Hepatocyte (in vitro differentiated cells): ENCODE measurements around the gene AANAT. TPM values are rescaled to one million over a fixed set of nuclear protein-coding genes. Genes with fewer than 3 reads are reported as not detected.

Source experiments
- DNase-seq: peaks from one replicate; pipeline ENCODE4 v3.0.0-alpha.2; 2016; ENCODE audit warnings: low spot score
- H2AFZ ChIP-seq: fragments of 200-600 bp; sonication (generic); 2 replicates; pipeline ENCODE4 v1.6.0; 2016; ENCODE audit warnings: antibody characterized with exemption, mild to moderate bottlenecking
- H3K27ac ChIP-seq: fragments of 200-600 bp; sonication (generic); 2 replicates; pipeline ENCODE4 v1.5.1; 2016; ENCODE audit warnings: mild to moderate bottlenecking
- H3K27me3 ChIP-seq: fragments of 200-600 bp; sonication (generic); 2 replicates; pipeline ENCODE4 v1.6.1; 2016
- H3K36me3 ChIP-seq: fragments of 200-600 bp; sonication (generic); replicated peaks from 2 replicates; pipeline ENCODE4 v1.5.1; 2016; ENCODE audit warnings: low read depth; ENCODE audit not compliant: insufficient read depth
- H3K4me1 ChIP-seq: fragments of 200-600 bp; sonication (generic); 2 replicates; pipeline ENCODE4 v1.5.1; 2016; ENCODE audit warnings: mild to moderate bottlenecking, moderate library complexity; ENCODE audit not compliant: insufficient read depth
- H3K4me2 ChIP-seq: fragments of 200-600 bp; sonication (generic); 2 replicates; pipeline ENCODE4 v1.6.0; 2016
- H3K4me3 ChIP-seq: fragments of 200-600 bp; sonication (generic); 2 replicates; pipeline ENCODE4 v1.5.1; 2016; ENCODE audit warnings: mild to moderate bottlenecking
- H3K79me2 ChIP-seq: fragments of 200-600 bp; sonication (generic); 2 replicates; pipeline ENCODE4 v1.6.0; 2017; ENCODE audit warnings: mild to moderate bottlenecking
- H3K9me2 ChIP-seq: fragments of 200-600 bp; sonication (generic); replicated peaks from 2 replicates; pipeline ENCODE4 v1.6.0; 2017; ENCODE audit warnings: mild to moderate bottlenecking; ENCODE audit not compliant: insufficient read depth
- H3K9me3 ChIP-seq: fragments of 200-600 bp; sonication (generic); 2 replicates; pipeline ENCODE4 v1.5.1; 2016; ENCODE audit warnings: low read depth, mild to moderate bottlenecking
- H4K20me1 ChIP-seq: fragments of 200-600 bp; sonication (generic); 2 replicates; pipeline ENCODE4 v1.6.0; 2016; ENCODE audit warnings: mild to moderate bottlenecking; ENCODE audit not compliant: insufficient read depth, poor library complexity, severe bottlenecking
- EZH2 ChIP-seq: fragments of 200-600 bp; sonication (generic); IDR thresholded peaks from 2 replicates; pipeline ENCODE4 v1.6.1; 2016; ENCODE audit warnings: antibody characterized with exemption, mild to moderate bottlenecking, borderline replicate concordance
- EZH2phosphoT487 ChIP-seq: fragments of 200-600 bp; sonication (generic); IDR thresholded peaks from one replicate; pipeline ENCODE4 v1.6.1; 2018; ENCODE audit warnings: antibody characterized with exemption, mild to moderate bottlenecking, low read depth, moderate library complexity; ENCODE audit not compliant: unreplicated experiment, severe bottlenecking
- WGBS: methylation state at CpG from one replicate; pipeline ENCODE4 v1.1.6; 2016; ENCODE audit warnings: low lambda C conversion rate; ENCODE audit errors: missing lambda C conversion rate; 5-methylcytosine and 5-hydroxymethylcytosine counted together
- polyA plus RNA-seq: library from polyadenylated mRNA; unstranded; fragments of >200 nt; fragmentation: Nextera tagmentation; extraction: Ambion mirVana; gene quantifications from 2 replicates; pipeline ENCODE4 v1.2.1, GENCODE V29; 2016
- total RNA-seq: library from RNA; depleted of rRNA; stranded (reverse); fragments of >200 nt; gene quantifications from 2 replicates; pipeline ENCODE4 v1.2.3, GENCODE V29; 2014
- TF ChIP-seq, protein P1 (sequence below): fragments of 200-600 bp; sonication (generic); IDR thresholded peaks from 2 replicates; pipeline ENCODE4 v1.5.1; 2016; ENCODE audit warnings: antibody characterized with exemption, mild to moderate bottlenecking; ENCODE audit not compliant: poor library complexity

The AANAT gene
- total and polyA plus RNA-seq, 2 experiments from 2014 or later = not detected

DNA sequence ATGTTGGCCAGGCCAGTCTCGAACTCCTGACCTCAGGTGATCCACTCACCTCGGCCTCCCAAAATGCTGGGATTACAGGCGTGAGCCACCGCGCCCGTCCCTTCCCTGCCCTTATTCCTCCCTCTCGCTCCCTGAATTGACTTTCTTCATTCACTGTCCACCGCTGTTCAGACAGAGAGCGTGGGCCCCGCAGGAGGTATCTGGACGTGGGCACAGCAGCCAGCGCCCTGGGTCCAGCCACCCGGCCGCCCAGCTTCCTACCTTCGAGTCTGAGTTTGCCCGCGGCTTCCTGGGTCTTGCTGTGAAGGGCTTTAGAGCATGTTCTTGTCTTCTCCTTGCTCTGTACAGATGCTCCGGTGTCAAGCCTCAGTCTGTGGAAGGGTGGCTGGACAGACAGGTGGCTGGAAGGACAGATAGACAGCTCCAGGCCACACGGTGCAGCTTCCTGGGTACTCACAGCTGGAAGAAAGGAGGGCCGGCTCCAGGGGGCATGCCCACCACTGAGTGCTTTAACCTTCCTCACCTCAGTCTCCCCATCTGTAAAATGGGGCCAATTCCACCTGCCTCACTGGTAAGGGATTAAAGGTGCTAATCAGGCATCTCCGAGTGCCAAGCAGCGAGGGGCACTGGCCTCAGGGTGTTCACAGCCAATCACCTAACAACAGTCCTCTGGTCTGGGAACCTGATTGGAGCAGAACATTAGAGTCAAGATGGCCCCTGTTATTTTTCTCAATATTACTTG lies 20.2 kb downstream of the AANAT start:
- no peaks in the 10 kb centered on the region for H3K79me2 ChIP-seq
- WGBS = 96% methylated on average over 22 of the region's 22 CpGs
- no peak overlapping the region for H3K4me2 ChIP-seq
- peaks cover 8% of the 10 kb centered on the region for H3K4me1 ChIP-seq
- H3K27ac ChIP-seq = no peak overlapping the region
- H2AFZ ChIP-seq = no peak overlapping the region
- no peaks in the 10 kb centered on the region for H3K9me2 ChIP-seq
- no peaks in the 10 kb centered on the region for H3K27me3 ChIP-seq
- H3K36me3 ChIP-seq = no peaks in the 10 kb centered on the region
- H4K20me1 ChIP-seq = no peaks in the 10 kb centered on the region
- H3K9me3 ChIP-seq = no peaks in the 10 kb centered on the region
- TF ChIP-seq EZH2phosphoT487 = no peak
- no peak for TF ChIP-seq EZH2
- TF ChIP-seq, protein P1, sequence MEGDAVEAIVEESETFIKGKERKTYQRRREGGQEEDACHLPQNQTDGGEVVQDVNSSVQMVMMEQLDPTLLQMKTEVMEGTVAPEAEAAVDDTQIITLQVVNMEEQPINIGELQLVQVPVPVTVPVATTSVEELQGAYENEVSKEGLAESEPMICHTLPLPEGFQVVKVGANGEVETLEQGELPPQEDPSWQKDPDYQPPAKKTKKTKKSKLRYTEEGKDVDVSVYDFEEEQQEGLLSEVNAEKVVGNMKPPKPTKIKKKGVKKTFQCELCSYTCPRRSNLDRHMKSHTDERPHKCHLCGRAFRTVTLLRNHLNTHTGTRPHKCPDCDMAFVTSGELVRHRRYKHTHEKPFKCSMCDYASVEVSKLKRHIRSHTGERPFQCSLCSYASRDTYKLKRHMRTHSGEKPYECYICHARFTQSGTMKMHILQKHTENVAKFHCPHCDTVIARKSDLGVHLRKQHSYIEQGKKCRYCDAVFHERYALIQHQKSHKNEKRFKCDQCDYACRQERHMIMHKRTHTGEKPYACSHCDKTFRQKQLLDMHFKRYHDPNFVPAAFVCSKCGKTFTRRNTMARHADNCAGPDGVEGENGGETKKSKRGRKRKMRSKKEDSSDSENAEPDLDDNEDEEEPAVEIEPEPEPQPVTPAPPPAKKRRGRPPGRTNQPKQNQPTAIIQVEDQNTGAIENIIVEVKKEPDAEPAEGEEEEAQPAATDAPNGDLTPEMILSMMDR = no peak
- no peak overlapping the region for H3K4me3 ChIP-seq
- DNase-seq = no peak

DNA sequence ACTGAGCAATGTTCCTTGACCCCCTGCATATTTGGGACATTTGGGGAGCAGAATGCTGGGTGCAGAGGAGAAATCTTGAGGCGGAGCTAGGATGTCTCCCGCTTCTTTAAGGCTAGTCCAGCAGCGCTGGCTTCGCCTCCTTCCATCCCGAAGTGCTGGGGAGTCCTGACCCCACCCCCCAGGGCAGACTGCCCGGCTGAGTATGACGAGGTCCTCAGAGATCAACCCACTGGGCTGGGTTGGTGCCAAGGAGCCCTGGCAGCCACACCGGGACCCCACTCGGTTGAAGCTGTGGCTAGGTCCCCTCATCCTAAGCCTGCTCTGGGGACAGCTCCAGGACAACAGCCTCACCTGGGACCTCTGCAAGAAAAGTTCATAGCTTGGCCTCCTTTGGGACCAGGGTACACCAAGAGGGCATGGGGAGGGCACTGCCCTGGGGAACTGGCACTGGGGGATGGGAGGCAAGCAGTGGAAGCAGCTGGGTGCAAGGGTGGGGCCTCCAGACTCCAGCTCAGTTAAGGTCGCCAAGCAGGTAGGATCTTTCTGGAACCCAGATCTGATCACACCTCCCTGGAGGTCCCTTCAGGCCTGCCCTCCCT lies 22.8 kb downstream of the AANAT start:
- Histone ChIP-seq H3K4me3 (no peak overlapping the region), H3K36me3 (no peaks in the 10 kb centered on the region), H2AFZ (no peak overlapping the region), H4K20me1 (no peaks in the 10 kb centered on the region), H3K9me3 (no peaks in the 10 kb centered on the region), H3K79me2 (no peaks in the 10 kb centered on the region), H3K27ac (no peak overlapping the region), H3K4me1 (peaks cover 19% of the 10 kb centered on the region), H3K4me2 (no peak overlapping the region), H3K27me3 (no peaks in the 10 kb centered on the region), H3K9me2 (no peaks in the 10 kb centered on the region)
- DNase-seq = no peak
- TF ChIP-seq, protein P1 = no peak
- TF ChIP-seq EZH2phosphoT487 (no peak), EZH2 (no peak)
- 78% methylated on average over 10 of the region's 10 CpGs for WGBS

DNA sequence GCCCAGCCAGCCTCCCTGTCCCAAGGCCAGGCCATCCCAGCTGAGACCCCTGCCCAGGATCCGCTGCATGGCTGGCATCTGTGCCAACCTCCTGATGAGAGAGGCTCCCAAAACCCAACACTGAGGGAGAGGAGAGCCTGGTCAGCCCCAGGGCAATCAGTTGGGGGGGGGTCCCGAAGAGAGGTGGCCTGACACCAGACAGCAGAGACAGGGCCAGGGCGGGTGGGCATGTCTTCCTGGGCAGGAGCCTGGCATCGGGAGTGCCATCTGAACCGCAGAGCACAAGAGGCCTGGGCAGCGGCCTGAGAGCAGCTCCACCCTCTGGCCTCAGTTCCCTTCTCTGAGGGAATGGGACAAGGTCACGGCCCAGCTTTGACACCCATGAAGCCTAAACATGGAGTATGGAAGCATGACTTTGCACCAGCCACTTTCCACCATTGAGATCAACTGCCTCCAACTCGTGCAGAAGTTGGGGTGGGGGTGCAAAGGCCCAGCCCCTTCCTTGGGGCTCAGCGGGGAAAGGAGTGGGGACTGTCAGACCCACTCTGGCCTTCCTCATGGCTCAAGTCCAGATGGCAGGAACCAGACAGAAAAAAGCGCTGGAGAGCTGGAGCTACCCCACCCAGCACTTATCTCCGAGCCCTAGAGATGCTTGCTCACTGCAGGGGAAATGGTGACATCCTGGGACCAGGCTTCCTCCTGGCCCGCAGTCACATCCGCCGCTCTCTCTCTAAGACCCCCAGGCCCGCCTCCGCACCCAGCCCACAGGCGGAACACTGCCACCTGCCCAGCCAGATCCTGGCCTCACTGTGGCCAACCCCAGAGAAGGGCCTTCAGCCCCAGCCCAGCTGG lies 24.1 kb downstream of the AANAT start:
- no peak overlapping the region for H3K27ac ChIP-seq
- no peaks in the 10 kb centered on the region for H3K9me3 ChIP-seq
- no peak overlapping the region for H3K4me2 ChIP-seq
- no peaks in the 10 kb centered on the region for H3K36me3 ChIP-seq
- no peaks in the 10 kb centered on the region for H3K9me2 ChIP-seq
- TF ChIP-seq EZH2phosphoT487 (no peak), EZH2 (no peak)
- TF ChIP-seq, protein P1 = no peak
- no peaks in the 10 kb centered on the region for H3K27me3 ChIP-seq
- H3K4me3 ChIP-seq = no peak overlapping the region
- WGBS = 94% methylated on average over 17 of the region's 17 CpGs
- H4K20me1 ChIP-seq = no peaks in the 10 kb centered on the region
- no peaks in the 10 kb centered on the region for H3K79me2 ChIP-seq
- H2AFZ ChIP-seq = no peak overlapping the region
- peaks cover 21% of the 10 kb centered on the region for H3K4me1 ChIP-seq
- DNase-seq = no peak
